NCI-H1105 treated with DMSO at 0.1 percent for 48 hours (cell line): Measurements from ENCODE around the gene SYNGR2.

Source experiments
- DNase-seq: peaks from one replicate; lab custom pipeline; 2025; lab: John Stamatoyannopoulos, UW

The SYNGR2 gene

GRCh38 chr17:78143214-78144146 is 24.9 kb upstream of the SYNGR2 start:
- no peak for DNase-seq

- peak; percentile 19 for DNase-seq
Measured at GRCh38 chr17:78144147-78144719, 24.1 kb upstream of the SYNGR2 start.

GRCh38 chr17:78144736-78145641 is 23.4 kb upstream of the SYNGR2 start:
- DNase-seq, result no peak

- no peak for DNase-seq
Measured at GRCh38 chr17:78146471-78146869, 21.9 kb upstream of the SYNGR2 start.

- DNase-seq, result no peak
Measured at GRCh38 chr17:78146881-78147280, 21.5 kb upstream of the SYNGR2 start.

- no peak for DNase-seq
Measured at GRCh38 chr17:78147315-78147998, 20.9 kb upstream of the SYNGR2 start.

GRCh38 chr17:78148286-78149016 is 19.9 kb upstream of the SYNGR2 start:
- no peak for DNase-seq

GRCh38 chr17:78151514-78152008 is 16.8 kb upstream of the SYNGR2 start:
- DNase-seq, result no peak

- DNase-seq, result no peak
Measured at GRCh38 chr17:78154903-78155811, 13.2 kb upstream of the SYNGR2 start.

- DNase-seq, result no peak
Measured at GRCh38 chr17:78159575-78160158, 8.7 kb upstream of the SYNGR2 start.

GRCh38 chr17:78163881-78164747 is 4.3 kb upstream of the SYNGR2 start:
- DNase-seq, result no peak

- no peak for DNase-seq
Measured at GRCh38 chr17:78164748-78165607, 3.4 kb upstream of the SYNGR2 start.

GRCh38 chr17:78166416-78166815 is 2.0 kb upstream of the SYNGR2 start:
- DNase-seq, result peak; percentile 21

GRCh38 chr17:78168903-78169793 is 767 bp downstream of the SYNGR2 start:
- DNase-seq, result no peak

GRCh38 chr17:78170692-78171590 is 2.6 kb downstream of the SYNGR2 start:
- DNase-seq, result no peak
